GM10266 (cell line): ENCODE measurements around the gene EGF.
A peak's percentile ranks its signal among the peaks of the same experiment; 100 is the strongest.

Experiments
- DNase-seq: peaks from one replicate; pipeline ENCODE4 v3.0.0; 2012; ENCODE audit errors: extremely low spot score
- CTCF ChIP-seq: IDR thresholded peaks from 2 replicates; pipeline ENCODE4 v1.5.1; 2012; ENCODE audit warnings: mild to moderate bottlenecking, low read depth; ENCODE audit not compliant: control insufficient read depth, insufficient read depth; ENCODE audit errors: missing control alignments

Gene EGF

GRCh38 chr4:110005461-110006056 is 92.9 kb downstream of the EGF start:
- TF ChIP-seq CTCF = peak; percentile 72
- peak; percentile 58 for DNase-seq

- no peak for DNase-seq
- no peak for TF ChIP-seq CTCF
Measured at GRCh38 chr4:110007217-110007616, 94.5 kb downstream of the EGF start.

- DNase-seq = no peak
- TF ChIP-seq CTCF = no peak
Measured at GRCh38 chr4:110008540-110008939, 95.9 kb downstream of the EGF start.

- no peak for TF ChIP-seq CTCF
- no peak for DNase-seq
Measured at GRCh38 chr4:110009550-110009949, 96.9 kb downstream of the EGF start.

GRCh38 chr4:110010797-110011196 is 98.1 kb downstream of the EGF start:
- no peak for TF ChIP-seq CTCF
- DNase-seq = no peak

GRCh38 chr4:110012917-110013316 is 100.2 kb downstream of the EGF start:
- no peak for DNase-seq
- TF ChIP-seq CTCF = no peak

GRCh38 chr4:110014233-110014632 is 101.5 kb downstream of the EGF start:
- no peak for DNase-seq
- no peak for TF ChIP-seq CTCF
